H9 (cell line): ENCODE results near the gene C13orf46. TPM values are rescaled to one million over a fixed set of nuclear protein-coding genes. Genes with fewer than 3 reads are reported as not detected.

Experiments used
- DNase-seq: peaks from one replicate; pipeline ENCODE4 v3.0.0-alpha.2; 2017
- H2AFZ ChIP-seq: one replicate; pipeline ENCODE4 v1.6.1; 2013; ENCODE audit warnings: mild to moderate bottlenecking, low read length, control low read depth, moderate library complexity
- H2AK5ac ChIP-seq: 2 replicates; pipeline ENCODE4 v1.6.1; 2013; ENCODE audit warnings: low read length, control low read depth, mixed read lengths; ENCODE audit not compliant: insufficient read length
- H2BK120ac ChIP-seq: one replicate; pipeline ENCODE4 v1.6.1; 2013; ENCODE audit warnings: low read depth, mild to moderate bottlenecking, low read length, control low read depth, inconsistent platforms; ENCODE audit not compliant: poor library complexity, severe bottlenecking
- H2BK12ac ChIP-seq: 2 replicates; pipeline ENCODE4 v1.6.1; 2013; ENCODE audit warnings: low read length, control low read depth, mixed read lengths, low read depth; ENCODE audit not compliant: insufficient read length
- H2BK15ac ChIP-seq: 2 replicates; pipeline ENCODE4 v1.6.1; 2013; ENCODE audit warnings: low read depth, low read length, control low read depth
- H2BK20ac ChIP-seq: one replicate; pipeline ENCODE4 v1.6.1; 2013; ENCODE audit warnings: low read depth, mild to moderate bottlenecking, low read length, control low read depth, inconsistent platforms; ENCODE audit not compliant: poor library complexity, severe bottlenecking
- H2BK5ac ChIP-seq: 2 replicates; pipeline ENCODE4 v1.6.1; 2013; ENCODE audit warnings: low read length, control low read depth, mixed read lengths; ENCODE audit not compliant: insufficient read length
- H3K14ac ChIP-seq: 2 replicates; pipeline ENCODE4 v1.6.1; 2013; ENCODE audit warnings: low read length, control low read depth; ENCODE audit not compliant: insufficient read depth
- H3K18ac ChIP-seq: 2 replicates; pipeline ENCODE4 v1.6.1; 2013; ENCODE audit warnings: low read depth, mild to moderate bottlenecking, mixed read lengths, low read length, control low read depth; ENCODE audit not compliant: insufficient read length
- H3K23ac ChIP-seq: 2 replicates; pipeline ENCODE4 v1.6.1; 2013; ENCODE audit warnings: low read length, control low read depth, mixed read lengths, low read depth; ENCODE audit not compliant: insufficient read length
- H3K23me2 ChIP-seq: 2 replicates; pipeline ENCODE4 v1.6.1; 2013; ENCODE audit warnings: low read depth, mild to moderate bottlenecking, mixed read lengths, low read length, control low read depth; ENCODE audit not compliant: insufficient read length, poor library complexity, severe bottlenecking
- H3K27ac ChIP-seq: 2 replicates; pipeline ENCODE4 v1.5.1; 2013; ENCODE audit warnings: low read length, control low read depth, mixed read lengths, low read depth; ENCODE audit not compliant: insufficient read length
- H3K27me3 ChIP-seq: 2 replicates; pipeline ENCODE4 v1.6.1; 2013; ENCODE audit warnings: low read length, control low read depth, inconsistent platforms; ENCODE audit not compliant: insufficient read depth
- H3K4ac ChIP-seq: 2 replicates; pipeline ENCODE4 v1.6.1; 2013; ENCODE audit warnings: low read depth, mild to moderate bottlenecking, control low read depth, inconsistent platforms, low read length, moderate library complexity
- H3K4me1 ChIP-seq: 2 replicates; pipeline ENCODE4 v1.6.1; 2013; ENCODE audit warnings: low read length, control low read depth, inconsistent platforms; ENCODE audit not compliant: insufficient read depth
- H3K4me2 ChIP-seq: 2 replicates; pipeline ENCODE4 v1.6.1; 2013; ENCODE audit warnings: low read length, control low read depth, mixed read lengths; ENCODE audit not compliant: insufficient read length, insufficient read depth
- H3K56ac ChIP-seq: 2 replicates; pipeline ENCODE4 v1.6.1; 2013; ENCODE audit warnings: low read depth, mild to moderate bottlenecking, mixed read lengths, low read length, control low read depth; ENCODE audit not compliant: insufficient read length
- H3K79me1 ChIP-seq: 2 replicates; pipeline ENCODE4 v1.6.1; 2013; ENCODE audit warnings: low read depth, mild to moderate bottlenecking, moderate library complexity, low read length, control low read depth, inconsistent platforms; ENCODE audit not compliant: insufficient read depth, poor library complexity, severe bottlenecking
- H3K79me2 ChIP-seq: 2 replicates; pipeline ENCODE4 v1.6.1; 2013; ENCODE audit warnings: low read length, control low read depth, inconsistent platforms; ENCODE audit not compliant: insufficient read depth
- H3K9ac ChIP-seq: 2 replicates; pipeline ENCODE4 v1.6.1; 2013; ENCODE audit warnings: low read length, control low read depth, mixed read lengths; ENCODE audit not compliant: insufficient read length; ENCODE audit errors: extremely low read depth
- H3K9me3 ChIP-seq: one replicate; pipeline ENCODE4 v1.6.1; 2013; ENCODE audit warnings: low read depth, low read length, inconsistent platforms; ENCODE audit not compliant: control insufficient read depth
- H3T11ph ChIP-seq: one replicate; pipeline ENCODE4 v1.6.1; 2013; ENCODE audit warnings: mild to moderate bottlenecking, low read length, control low read depth, inconsistent platforms
- H4K20me1 ChIP-seq: one replicate; pipeline ENCODE4 v1.6.1; 2013; ENCODE audit not compliant: control insufficient read depth, insufficient read length, insufficient read depth
- H4K5ac ChIP-seq: 2 replicates; pipeline ENCODE4 v1.6.1; 2013; ENCODE audit warnings: low read depth, mild to moderate bottlenecking, mixed read lengths, low read length, control low read depth; ENCODE audit not compliant: insufficient read length
- H4K8ac ChIP-seq: replicated peaks from 2 replicates; pipeline ENCODE4 v1.6.1; 2013; ENCODE audit warnings: low read length, control low read depth, mixed read lengths, low read depth; ENCODE audit not compliant: insufficient read length
- H4K91ac ChIP-seq: 2 replicates; pipeline ENCODE4 v1.6.1; 2013; ENCODE audit warnings: low read depth, mild to moderate bottlenecking, moderate library complexity, mixed read lengths, low read length, control low read depth; ENCODE audit not compliant: insufficient read length
- H3K27ac Mint-ChIP-seq, 3 experiments: 2 replicates in 2 of 3; 3 replicates in 1 of 3; pipeline ENCODE4 v1.8.0; 2020 to 2021; ENCODE audit warnings: mixed read lengths in 3 of 3, mild to moderate bottlenecking in 1 of 3, moderate library complexity in 1 of 3
- H3K27me3 Mint-ChIP-seq: 2 replicates; pipeline ENCODE4 v1.8.0; 2021; ENCODE audit warnings: low read depth, mild to moderate bottlenecking, moderate library complexity, mixed read lengths
- H3K36me3 Mint-ChIP-seq, 3 experiments: 2 replicates in 2 of 3; 3 replicates in 1 of 3; pipeline ENCODE4 v1.8.0; 2020 to 2021; ENCODE audit warnings: low read depth in 3 of 3, mixed read lengths in 3 of 3; ENCODE audit not compliant: insufficient read depth in 1 of 3
- H3K4me1 Mint-ChIP-seq, 2 experiments: 2 replicates each; pipeline ENCODE4 v1.8.0; 2020; ENCODE audit warnings: mixed read lengths in 2 of 2
- H3K4me3 Mint-ChIP-seq, 2 experiments: 2 replicates in 1 of 2; 3 replicates in 1 of 2; pipeline ENCODE4 v1.8.0; 2020 to 2021; ENCODE audit warnings: mild to moderate bottlenecking in 2 of 2, mixed read lengths in 2 of 2, moderate library complexity in 1 of 2
- H3K9me3 Mint-ChIP-seq, 2 experiments: 2 replicates in 1 of 2; 3 replicates in 1 of 2; pipeline ENCODE4 v1.8.0; 2020; ENCODE audit warnings: mild to moderate bottlenecking in 2 of 2, mixed read lengths in 2 of 2, moderate library complexity in 1 of 2
- CTCF ChIP-seq: fragments of 200-600 bp; sonication (generic); conservative IDR thresholded peaks from 3 replicates; pipeline ENCODE4 v1.8.0; 2021; ENCODE audit warnings: antibody characterized with exemption, mild to moderate bottlenecking
- WGBS: extraction: QIAGEN DNeasy Blood & Tissue Kit; methylation state at CpG from one replicate; pipeline ENCODE4 v1.1.7; 2013; ENCODE audit warnings: missing lambda C conversion rate, low lambda C conversion rate, mixed read lengths; ENCODE audit not compliant: insufficient read length; ENCODE audit errors: extremely low coverage; 5-methylcytosine and 5-hydroxymethylcytosine counted together
- total RNA-seq: library from RNA; stranded (reverse); gene quantifications from 2 replicates; pipeline ENCODE4 v1.2.1, GENCODE V29; 2021

The C13orf46 gene
- total RNA-seq, 1 experiment from 2014 or later, result 0.55 TPM

GRCh38 chr13:113975416-113975815 lies 1.5 kb upstream of the C13orf46 start:
- Histone ChIP-seq H3K18ac (no peak overlapping the region), H2BK20ac (no peak overlapping the region), H3K23ac (no peak overlapping the region), H2AFZ (no peak overlapping the region), H3K27ac (no peak overlapping the region), H4K8ac (no peak overlapping the region), H3K23me2 (no peaks in the 10 kb centered on the region), H3K4me1 (no peaks in the 10 kb centered on the region), H2BK5ac (no peak overlapping the region), H4K20me1 (peaks cover 11% of the 10 kb centered on the region), H3K4ac (no peak overlapping the region), H3K4me2 (no peak overlapping the region), H2BK15ac (no peak overlapping the region), H4K5ac (no peak overlapping the region), H3K27me3 (no peaks in the 10 kb centered on the region), H3K79me2 (no peaks in the 10 kb centered on the region), H3K9me3 (no peaks in the 10 kb centered on the region), H2AK5ac (no peak overlapping the region), H2BK120ac (no peak overlapping the region), H3K9ac (no peak overlapping the region), H3T11ph (no peak overlapping the region), H2BK12ac (no peak overlapping the region), H3K56ac (no peak overlapping the region), H3K14ac (no peak overlapping the region), H4K91ac (no peak overlapping the region), H3K79me1 (no peaks in the 10 kb centered on the region)
- Mint-ChIP-seq H3K4me1 (peaks cover 4 to 13% of the 10 kb centered on the region in 2 experiments; a peak in 3 of 4 replicates), H3K36me3 (peaks cover 9 to 12% (median 9%) of the 10 kb centered on the region in 3 experiments; a peak in 6 of 7 replicates), H3K27ac (no peak overlapping the region), H3K4me3 (no peak overlapping the region), H3K27me3 (no peaks in the 10 kb centered on the region; the same call in 1 of the 2 replicates), H3K9me3 (no peaks in the 10 kb centered on the region)
- WGBS, result no CpG with 5 or more reads among the region's 15 CpGs
- DNase-seq, result no peak
- no peak for TF ChIP-seq CTCF
